Gastrocnemius medialis (tissue), 4 donors: Measurements from ENCODE around the gene ARHGAP26.

ENCODE experiments used
- CTCF ChIP-seq, 5 experiments: fragments of 450-650 bp in 3 of 5; fragments of 200-600 bp in 2 of 5; sonication (generic) in 2 of 5; IDR thresholded peaks in 4 of 5; conservative IDR thresholded peaks in 1 of 5; 1 replicate in 4 of 5; 2 replicates in 1 of 5; pipeline ENCODE4 v1.5.1; 2016 to 2019; ENCODE audit warnings: antibody characterized with exemption in 5 of 5, mild to moderate bottlenecking in 3 of 5, moderate library complexity in 3 of 5
- POLR2A ChIP-seq, 2 donors: fragments of 450-650 bp; IDR thresholded peaks; one replicate each; pipeline ENCODE4 v1.6.1; 2017; ENCODE audit warnings: antibody characterized with exemption in 2 of 2, mild to moderate bottlenecking in 2 of 2, moderate library complexity in 2 of 2

DNA sequence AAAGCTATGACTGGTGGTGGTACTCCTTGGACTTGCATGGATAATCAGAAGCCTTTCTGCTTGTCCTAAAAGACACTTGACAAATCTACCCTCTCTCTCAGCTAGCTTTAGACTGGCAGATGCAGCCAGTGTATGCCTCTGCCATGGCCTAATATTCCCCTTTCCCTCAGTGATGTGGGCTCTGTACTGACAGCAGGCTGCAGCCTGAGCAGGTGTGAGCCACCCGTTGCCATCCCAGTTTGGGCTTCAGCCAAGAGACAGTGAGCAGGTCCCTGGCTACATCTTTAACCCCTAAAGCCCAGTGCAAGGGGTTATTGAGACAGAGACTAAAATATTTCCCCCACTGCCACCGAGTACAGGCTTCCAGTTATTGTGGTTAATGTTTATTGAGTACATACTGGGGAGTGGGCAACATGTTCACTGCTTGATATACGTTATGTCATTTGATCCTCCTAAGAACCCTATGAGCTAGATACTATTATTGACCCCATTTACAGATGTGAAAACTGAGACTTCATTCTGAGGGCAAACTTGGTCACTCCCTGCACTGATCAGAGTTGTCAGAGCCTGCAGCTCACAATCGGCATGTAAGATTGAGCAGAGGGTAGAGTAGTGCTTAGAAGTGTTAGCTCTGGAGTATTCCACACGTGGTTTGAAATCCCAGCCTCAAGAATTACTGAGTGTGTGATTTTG, 254.2 kb downstream of the ARHGAP26 start:
- TF ChIP-seq CTCF (IDR thresholded peaks at IDR 0.05 in 4 of 5, conservative IDR thresholded peaks at IDR 0.05 in 1 of 5) (no peak), POLR2A (IDR thresholded peaks at IDR 0.05) (no peak)
